Activated CD4-positive, alpha-beta T cell treated with anti-CD3 and anti-CD28 coated beads, Interleukin-2, Interleukin-4, amounts not matched to agents 100 ng/mL and 50 ng/mL, durations not matched to agents 16 hours and 8 hours (primary cell): ENCODE data around the gene BUD13.
"Not testable (repeated sequence)": the region's sequence is repeated elsewhere in the genome, so short reads cannot be mapped to it uniquely, and the experiment has no call there.

ENCODE experiments used
- DNase-seq: peaks from one replicate; pipeline ENCODE4 v3.0.0-alpha.2; 2020; ENCODE audit warnings: low spot score

Gene BUD13, protein sequence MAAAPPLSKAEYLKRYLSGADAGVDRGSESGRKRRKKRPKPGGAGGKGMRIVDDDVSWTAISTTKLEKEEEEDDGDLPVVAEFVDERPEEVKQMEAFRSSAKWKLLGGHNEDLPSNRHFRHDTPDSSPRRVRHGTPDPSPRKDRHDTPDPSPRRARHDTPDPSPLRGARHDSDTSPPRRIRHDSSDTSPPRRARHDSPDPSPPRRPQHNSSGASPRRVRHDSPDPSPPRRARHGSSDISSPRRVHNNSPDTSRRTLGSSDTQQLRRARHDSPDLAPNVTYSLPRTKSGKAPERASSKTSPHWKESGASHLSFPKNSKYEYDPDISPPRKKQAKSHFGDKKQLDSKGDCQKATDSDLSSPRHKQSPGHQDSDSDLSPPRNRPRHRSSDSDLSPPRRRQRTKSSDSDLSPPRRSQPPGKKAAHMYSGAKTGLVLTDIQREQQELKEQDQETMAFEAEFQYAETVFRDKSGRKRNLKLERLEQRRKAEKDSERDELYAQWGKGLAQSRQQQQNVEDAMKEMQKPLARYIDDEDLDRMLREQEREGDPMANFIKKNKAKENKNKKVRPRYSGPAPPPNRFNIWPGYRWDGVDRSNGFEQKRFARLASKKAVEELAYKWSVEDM

GRCh38 chr11:116772443-116773202, at the start of gene BUD13:
BUD13 (minus strand) TSS chr11:116772987; CDS start chr11:116772964, 23 bp downstream.
- DNase-seq = peak; percentile 93

- no peak for DNase-seq
These were observed 49.8 kb upstream of the BUD13 start for GRCh38 chr11:116822575-116822974.

DNA sequence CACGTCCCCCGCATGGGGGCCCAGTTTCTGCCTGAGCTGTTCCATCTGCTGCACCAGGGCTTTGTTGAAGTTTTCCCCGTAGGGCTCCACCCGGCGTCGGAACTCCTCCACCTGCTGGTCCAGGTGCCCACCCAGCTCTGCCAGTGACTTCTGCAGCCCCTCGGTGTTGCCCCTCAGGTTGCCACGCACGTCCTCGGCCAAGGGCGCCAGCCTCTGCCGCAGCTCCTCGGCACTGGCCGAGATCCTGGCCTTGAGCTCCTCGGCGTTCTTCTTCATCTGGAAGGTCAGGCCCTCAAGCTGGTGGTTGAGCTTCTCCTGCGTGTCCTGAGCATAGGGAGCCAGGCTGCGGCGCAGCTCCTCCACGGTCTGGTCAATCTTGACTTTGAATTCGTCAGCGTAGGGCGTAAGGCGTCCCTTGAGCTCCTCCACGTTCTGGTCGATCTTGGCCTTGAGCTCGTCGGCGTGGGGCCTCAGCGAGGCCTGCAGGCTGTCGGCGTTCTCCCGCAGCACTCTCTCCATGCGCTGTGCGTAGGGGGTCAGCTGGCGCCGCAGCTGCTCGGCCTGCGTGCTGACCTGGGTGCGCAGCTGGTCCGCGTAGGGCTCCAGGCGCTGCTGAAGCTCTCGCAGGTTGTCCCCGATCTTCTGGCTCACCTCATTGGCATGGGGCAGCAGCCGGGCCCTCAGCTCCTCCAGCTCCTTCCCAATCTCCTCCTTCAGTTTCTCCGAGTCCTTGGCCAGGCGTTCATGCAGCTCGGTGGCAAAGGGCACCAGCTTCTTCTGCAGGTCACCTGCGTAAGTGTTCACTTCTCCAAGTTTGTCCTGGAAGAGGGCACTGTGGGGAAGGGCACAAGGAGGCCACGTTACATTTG, 48.5 kb upstream of the BUD13 start:
- DNase-seq = no peak

- no peak for DNase-seq
These were observed 46.3 kb upstream of the BUD13 start for GRCh38 chr11:116819049-116819448.

DNA sequence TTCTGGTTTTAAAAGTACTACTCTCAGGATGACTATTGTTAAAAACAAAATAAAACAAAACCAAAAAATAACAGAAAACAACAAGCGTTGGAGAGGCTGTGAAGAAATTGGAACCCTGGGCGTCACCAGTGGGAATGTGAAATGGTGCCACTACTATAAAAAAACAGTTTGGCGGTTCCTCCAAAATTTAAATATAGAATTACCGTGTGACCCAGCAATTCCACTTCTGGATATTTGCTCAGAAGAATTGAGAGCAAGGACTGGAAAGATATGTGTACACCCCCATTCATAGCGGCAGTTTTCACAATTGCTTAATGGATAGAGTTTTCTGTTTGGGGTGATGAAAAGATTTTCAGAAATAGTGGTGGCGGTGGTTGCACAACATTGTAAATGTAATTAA, 41.7 kb upstream of the BUD13 start:
- DNase-seq = no peak

- DNase-seq = no peak
These were observed 41.1 kb upstream of the BUD13 start for GRCh38 chr11:116813781-116814471.

GRCh38 chr11:116813170-116813569, 40.4 kb upstream of the BUD13 start:
- no peak for DNase-seq

DNA sequence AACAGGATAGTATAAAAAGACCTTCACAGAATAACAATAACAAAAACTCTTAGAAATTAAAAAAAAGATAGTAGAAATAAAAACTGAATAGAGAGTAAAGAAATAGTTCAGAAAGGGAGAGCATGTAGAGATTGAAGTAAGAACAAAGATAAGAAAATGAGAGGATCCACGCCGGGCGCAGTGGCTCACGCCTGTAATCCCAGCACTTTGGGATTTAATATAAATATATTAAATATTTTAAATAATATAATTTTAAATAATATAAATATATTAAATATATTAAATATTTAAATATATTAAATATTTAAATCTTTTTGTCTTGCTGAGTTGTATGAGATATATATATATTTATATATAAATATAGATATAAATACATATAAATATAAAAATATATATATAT, 39.3 kb upstream of the BUD13 start:
- no peak for DNase-seq

- DNase-seq = no peak
These were observed 38.4 kb upstream of the BUD13 start for GRCh38 chr11:116811194-116811593.

- no peak for DNase-seq
These were observed 35.7 kb upstream of the BUD13 start for GRCh38 chr11:116808262-116809175.

DNA sequence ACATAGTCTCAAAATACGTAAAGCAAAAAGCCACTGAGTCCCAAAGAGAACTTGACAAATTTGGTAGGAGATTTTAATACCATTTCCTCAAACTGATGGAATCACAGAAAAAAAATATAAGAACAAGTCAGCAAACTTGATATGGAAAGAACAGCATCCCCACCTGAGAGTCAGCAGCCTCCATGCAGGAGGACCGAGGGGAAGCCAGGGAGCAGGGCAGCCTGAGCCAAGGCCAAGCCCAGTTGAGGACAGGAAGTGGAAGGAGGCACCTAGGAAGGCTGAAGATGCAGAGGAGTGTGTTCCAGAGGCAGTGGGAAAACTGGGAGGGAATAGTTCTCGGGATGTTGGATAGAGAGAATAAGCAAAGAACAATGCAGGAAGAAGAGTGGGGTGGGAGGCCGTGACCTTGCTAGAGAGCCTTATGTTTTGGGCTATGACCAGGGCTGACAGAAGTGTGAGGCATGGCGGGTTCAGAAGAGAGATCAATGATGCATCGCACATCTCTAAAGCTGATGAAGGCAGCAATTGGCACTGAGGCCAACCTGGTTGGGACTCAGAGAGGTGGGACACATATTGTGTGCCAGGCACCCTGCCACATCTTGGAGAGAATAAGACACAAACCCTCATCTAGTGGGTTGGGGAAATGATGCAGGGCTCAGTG, 34.9 kb upstream of the BUD13 start:
- DNase-seq = no peak

DNA sequence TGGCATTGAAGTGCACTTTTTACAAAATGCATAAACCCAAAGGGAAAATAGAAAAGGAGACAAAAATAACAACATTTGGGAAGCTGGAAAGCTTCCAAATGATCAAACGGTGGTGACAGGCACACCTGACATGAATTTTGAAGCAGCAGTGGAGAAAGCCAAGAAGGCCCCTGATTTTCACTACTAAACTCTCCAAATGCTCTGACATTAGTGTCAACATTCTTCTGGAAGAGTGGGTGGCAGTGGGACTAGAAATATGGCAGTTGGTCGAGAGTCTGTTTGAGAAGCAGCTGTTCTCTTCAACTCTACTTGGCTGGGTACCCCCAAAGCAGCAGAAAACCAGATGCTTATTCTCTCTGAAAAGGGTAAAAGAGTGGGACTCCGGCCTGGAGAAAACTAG, 31.2 kb upstream of the BUD13 start:
- DNase-seq = no peak

GRCh38 chr11:116801662-116802061, 28.9 kb upstream of the BUD13 start:
- DNase-seq = not testable (repeated sequence)

DNA sequence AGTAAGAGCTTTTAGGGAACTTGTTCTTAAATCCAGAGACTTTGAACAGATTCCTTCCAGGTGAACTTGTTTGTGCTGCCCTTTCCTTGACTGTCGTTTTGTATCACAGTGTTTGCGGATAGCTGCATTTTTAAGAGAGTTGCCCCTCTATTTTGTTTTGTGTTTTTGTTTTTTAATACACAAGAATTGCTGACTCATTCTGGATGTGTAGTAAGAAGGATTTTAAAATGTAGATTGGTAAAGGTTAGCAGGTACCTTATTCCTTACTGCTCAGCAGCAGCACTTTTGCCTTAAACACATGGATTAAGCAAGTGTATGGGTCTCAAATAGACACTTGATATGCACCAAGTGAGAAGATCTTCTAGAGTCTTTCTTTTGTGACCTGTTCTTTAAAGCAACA, 27.8 kb upstream of the BUD13 start:
- DNase-seq = no peak

DNA sequence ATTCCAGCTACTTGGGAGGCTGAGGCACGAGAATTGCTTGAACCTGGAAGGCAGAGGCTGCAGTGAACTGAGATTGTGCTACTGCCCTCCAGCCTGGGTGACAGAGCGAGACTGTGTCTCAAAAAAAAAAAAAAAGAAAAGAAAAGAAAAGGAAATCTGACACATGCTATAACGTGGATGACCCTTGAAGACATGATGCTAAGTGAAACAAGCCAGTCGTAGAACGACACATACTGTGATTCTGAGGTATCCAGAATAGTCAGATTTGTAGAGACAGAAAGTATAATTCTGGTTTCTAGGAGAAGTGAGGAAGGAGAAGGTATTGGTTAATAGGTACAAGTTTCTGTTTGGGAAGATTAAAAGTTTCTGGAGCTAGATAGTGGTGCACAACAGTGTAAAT, 25.6 kb upstream of the BUD13 start:
- DNase-seq = peak; percentile 34

- DNase-seq = no peak
These were observed 25.0 kb upstream of the BUD13 start for GRCh38 chr11:116797816-116798215.

- DNase-seq = no peak
These were observed 23.8 kb upstream of the BUD13 start for GRCh38 chr11:116796548-116796947.

GRCh38 chr11:116794851-116795250, 22.1 kb upstream of the BUD13 start:
- DNase-seq = no peak

DNA sequence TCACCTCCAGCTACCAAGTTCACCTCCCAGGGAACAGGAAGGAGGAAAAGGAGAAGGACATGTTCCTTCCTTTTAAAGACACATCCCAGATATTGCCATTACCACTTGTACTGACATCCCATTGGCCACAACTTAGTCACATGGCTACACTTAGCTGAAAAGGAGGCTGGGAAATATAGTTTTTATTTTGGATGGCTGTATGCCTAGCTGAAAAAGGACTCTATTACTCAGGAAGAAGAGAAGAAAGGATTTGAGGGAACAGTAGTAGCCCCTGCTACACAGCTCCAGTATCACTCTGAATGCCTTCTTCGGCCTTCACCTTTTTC, 20.9 kb upstream of the BUD13 start:
- no peak for DNase-seq
